ENCODE measurements around the gene CLEC4E.

CLEC4E gene

GRCh38 chr12:8562310-8562709 is 21.6 kb upstream of the CLEC4E start:
- H3K4me3 ChIP-seq (ENCODE audit: low read depth in 1 of 2, low read length in 2 of 2): no peak overlapping the region
- H3K9ac ChIP-seq (ENCODE audit: low read depth in 1 of 2, low read length in 2 of 2): no peak overlapping the region
- H3K4me1 ChIP-seq (ENCODE audit: control insufficient read depth in 1 of 2, insufficient read depth in 2 of 2, low read length in 2 of 2): peaks cover 0 to 3% of the 10 kb centered on the region in 2 donors
- no peak overlapping the region for H3K27ac ChIP-seq (ENCODE audit: low read depth, low read length)
- H3K36me3 ChIP-seq (ENCODE audit: control insufficient read depth in 1 of 2, insufficient read depth in 2 of 2, low read length in 2 of 2): no peaks in the 10 kb centered on the region
- no peaks in the 10 kb centered on the region for H3K9me3 ChIP-seq (ENCODE audit: control insufficient read depth in 1 of 2, low read length in 2 of 2)
- H3K27me3 ChIP-seq (ENCODE audit: control insufficient read depth in 1 of 2, insufficient read depth in 2 of 2, low read length in 2 of 2): no peaks in the 10 kb centered on the region

GRCh38 chr12:8561011-8561410 is 20.3 kb upstream of the CLEC4E start:
- no peaks in the 10 kb centered on the region for H3K36me3 ChIP-seq (ENCODE audit: control insufficient read depth in 1 of 2, insufficient read depth in 2 of 2, low read length in 2 of 2)
- peaks cover 0 to 3% of the 10 kb centered on the region in 2 donors for H3K4me1 ChIP-seq (ENCODE audit: control insufficient read depth in 1 of 2, insufficient read depth in 2 of 2, low read length in 2 of 2)
- H3K27ac ChIP-seq (ENCODE audit: low read depth, low read length): no peak overlapping the region
- no peak overlapping the region for H3K9ac ChIP-seq (ENCODE audit: low read depth in 1 of 2, low read length in 2 of 2)
- no peak overlapping the region for H3K4me3 ChIP-seq (ENCODE audit: low read depth in 1 of 2, low read length in 2 of 2)
- no peaks in the 10 kb centered on the region for H3K27me3 ChIP-seq (ENCODE audit: control insufficient read depth in 1 of 2, insufficient read depth in 2 of 2, low read length in 2 of 2)
- no peaks in the 10 kb centered on the region for H3K9me3 ChIP-seq (ENCODE audit: control insufficient read depth in 1 of 2, low read length in 2 of 2)

GRCh38 chr12:8559676-8560075 is 19.0 kb upstream of the CLEC4E start:
- Histone ChIP-seq H3K36me3 (ENCODE audit: control insufficient read depth in 1 of 2, insufficient read depth in 2 of 2, low read length in 2 of 2) (no peaks in the 10 kb centered on the region), H3K4me1 (ENCODE audit: control insufficient read depth in 1 of 2, insufficient read depth in 2 of 2, low read length in 2 of 2) (peaks cover 0 to 3% of the 10 kb centered on the region in 2 donors), H3K9ac (ENCODE audit: low read depth in 1 of 2, low read length in 2 of 2) (no peak overlapping the region), H3K27me3 (ENCODE audit: control insufficient read depth in 1 of 2, insufficient read depth in 2 of 2, low read length in 2 of 2) (no peaks in the 10 kb centered on the region), H3K27ac (ENCODE audit: low read depth, low read length) (no peak overlapping the region), H3K4me3 (ENCODE audit: low read depth in 1 of 2, low read length in 2 of 2) (no peak overlapping the region), H3K9me3 (ENCODE audit: control insufficient read depth in 1 of 2, low read length in 2 of 2) (no peaks in the 10 kb centered on the region)

DNA sequence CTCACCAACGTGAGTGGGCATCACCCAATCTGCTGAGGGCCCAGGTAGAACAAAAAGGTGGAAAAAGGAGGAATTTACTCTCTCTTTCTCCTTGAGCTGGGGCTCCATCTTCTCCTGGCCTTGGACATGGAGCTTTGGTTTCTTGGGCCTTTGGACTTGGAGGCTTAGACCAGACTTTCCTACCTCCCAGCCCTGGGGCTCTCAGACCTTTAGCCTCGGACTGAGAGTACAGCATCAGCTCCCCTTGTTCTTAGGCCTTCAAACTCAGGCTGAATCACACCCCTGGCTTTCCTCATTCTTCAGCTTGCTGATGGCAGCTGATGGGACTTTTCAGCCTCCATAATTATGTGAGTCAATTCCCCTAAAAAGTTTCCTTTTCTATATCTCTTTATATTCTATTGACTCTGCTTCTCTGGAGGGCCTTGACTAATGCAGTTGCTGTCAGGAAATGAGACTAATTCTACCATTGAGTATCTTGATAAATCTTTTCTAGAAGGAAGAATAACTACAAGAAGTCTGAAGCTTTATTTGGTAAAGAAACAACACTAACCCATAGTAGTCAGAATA is 15.9 kb upstream of the CLEC4E start:
- Histone ChIP-seq H3K9ac (ENCODE audit: low read depth in 1 of 2, low read length in 2 of 2) (no peak overlapping the region), H3K9me3 (ENCODE audit: control insufficient read depth in 1 of 2, low read length in 2 of 2) (no peaks in the 10 kb centered on the region), H3K27me3 (ENCODE audit: control insufficient read depth in 1 of 2, insufficient read depth in 2 of 2, low read length in 2 of 2) (no peaks in the 10 kb centered on the region), H3K4me1 (ENCODE audit: control insufficient read depth in 1 of 2, insufficient read depth in 2 of 2, low read length in 2 of 2) (peaks cover 3% of the 10 kb centered on the region in 2 donors), H3K4me3 (ENCODE audit: low read depth in 1 of 2, low read length in 2 of 2) (no peak overlapping the region), H3K27ac (ENCODE audit: low read depth, low read length) (no peak overlapping the region), H3K36me3 (ENCODE audit: control insufficient read depth in 1 of 2, insufficient read depth in 2 of 2, low read length in 2 of 2) (no peaks in the 10 kb centered on the region)

GRCh38 chr12:8554451-8555195 is 13.9 kb upstream of the CLEC4E start:
- Histone ChIP-seq H3K36me3 (ENCODE audit: control insufficient read depth in 1 of 2, insufficient read depth in 2 of 2, low read length in 2 of 2) (no peaks in the 10 kb centered on the region), H3K27ac (ENCODE audit: low read depth, low read length) (no peak overlapping the region), H3K27me3 (ENCODE audit: control insufficient read depth in 1 of 2, insufficient read depth in 2 of 2, low read length in 2 of 2) (no peaks in the 10 kb centered on the region), H3K4me3 (ENCODE audit: low read depth in 1 of 2, low read length in 2 of 2) (no peak overlapping the region), H3K9ac (ENCODE audit: low read depth in 1 of 2, low read length in 2 of 2) (no peak overlapping the region), H3K9me3 (ENCODE audit: control insufficient read depth in 1 of 2, low read length in 2 of 2) (no peaks in the 10 kb centered on the region), H3K4me1 (ENCODE audit: control insufficient read depth in 1 of 2, insufficient read depth in 2 of 2, low read length in 2 of 2) (peaks cover 0 to 3% of the 10 kb centered on the region in 2 donors)

DNA sequence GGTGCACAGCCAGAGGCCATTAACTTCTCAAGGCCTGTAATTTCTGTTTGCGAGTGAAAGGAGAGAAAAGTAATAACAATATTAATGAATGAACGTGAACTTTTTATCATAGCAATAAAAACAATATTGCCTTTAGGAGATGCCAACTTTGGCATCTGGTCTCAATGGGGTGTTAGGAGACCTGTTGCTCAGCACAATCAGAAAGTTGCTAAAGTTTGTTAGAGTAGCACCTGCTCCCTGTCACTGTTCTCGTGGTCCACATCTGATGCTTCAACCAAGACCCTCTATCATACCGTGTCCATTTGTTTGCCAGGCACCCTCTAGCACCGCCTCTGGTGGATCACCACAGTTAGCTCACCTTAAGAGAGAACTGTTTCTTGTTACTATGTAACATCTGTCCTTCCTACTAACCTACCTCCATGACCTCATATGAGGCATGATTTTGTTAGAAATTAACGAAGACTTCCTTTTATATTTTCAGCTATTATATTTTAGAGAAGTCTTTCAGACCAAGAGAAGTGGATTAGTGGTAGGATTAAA is 12.5 kb upstream of the CLEC4E start:
- no peak overlapping the region for H3K9ac ChIP-seq (ENCODE audit: low read depth in 1 of 2, low read length in 2 of 2)
- H3K36me3 ChIP-seq (ENCODE audit: control insufficient read depth in 1 of 2, insufficient read depth in 2 of 2, low read length in 2 of 2): no peaks in the 10 kb centered on the region
- no peak overlapping the region for H3K4me3 ChIP-seq (ENCODE audit: low read depth in 1 of 2, low read length in 2 of 2)
- no peaks in the 10 kb centered on the region for H3K9me3 ChIP-seq (ENCODE audit: control insufficient read depth in 1 of 2, low read length in 2 of 2)
- H3K27me3 ChIP-seq (ENCODE audit: control insufficient read depth in 1 of 2, insufficient read depth in 2 of 2, low read length in 2 of 2): no peaks in the 10 kb centered on the region
- peaks cover 0 to 3% of the 10 kb centered on the region in 2 donors for H3K4me1 ChIP-seq (ENCODE audit: control insufficient read depth in 1 of 2, insufficient read depth in 2 of 2, low read length in 2 of 2)
- H3K27ac ChIP-seq (ENCODE audit: low read depth, low read length): no peak overlapping the region

DNA sequence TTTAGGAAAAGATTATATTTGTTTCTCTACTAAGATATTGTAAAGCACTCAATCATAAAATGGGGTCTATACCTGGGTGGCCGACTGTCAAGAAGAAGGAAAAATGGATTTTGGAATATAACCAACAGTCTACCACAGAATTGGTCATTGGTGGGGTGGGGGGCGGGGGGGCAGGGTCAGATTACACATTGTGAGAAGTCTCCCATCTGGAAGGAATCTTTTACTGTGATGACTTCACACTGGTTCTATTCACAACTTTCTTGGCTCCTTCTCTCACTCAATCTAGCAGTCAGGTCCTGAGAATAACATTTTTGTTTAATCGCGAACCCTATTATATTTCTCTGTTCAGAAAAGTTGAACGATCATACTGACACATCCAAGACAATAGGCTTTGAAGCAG is 8.7 kb upstream of the CLEC4E start:
- H3K9me3 ChIP-seq (ENCODE audit: control insufficient read depth in 1 of 2, low read length in 2 of 2): no peaks in the 10 kb centered on the region
- no peak overlapping the region for H3K9ac ChIP-seq (ENCODE audit: low read depth in 1 of 2, low read length in 2 of 2)
- H3K4me1 ChIP-seq (ENCODE audit: control insufficient read depth in 1 of 2, insufficient read depth in 2 of 2, low read length in 2 of 2): peaks cover 0 to 3% of the 10 kb centered on the region in 2 donors
- no peak overlapping the region for H3K4me3 ChIP-seq (ENCODE audit: low read depth in 1 of 2, low read length in 2 of 2)
- H3K27me3 ChIP-seq (ENCODE audit: control insufficient read depth in 1 of 2, insufficient read depth in 2 of 2, low read length in 2 of 2): no peaks in the 10 kb centered on the region
- no peak overlapping the region for H3K27ac ChIP-seq (ENCODE audit: low read depth, low read length)
- H3K36me3 ChIP-seq (ENCODE audit: control insufficient read depth in 1 of 2, insufficient read depth in 2 of 2, low read length in 2 of 2): no peaks in the 10 kb centered on the region

- no peak overlapping the region for H3K27ac ChIP-seq (ENCODE audit: low read depth, low read length)
- no peak overlapping the region for H3K4me3 ChIP-seq (ENCODE audit: low read depth in 1 of 2, low read length in 2 of 2)
Observed at GRCh38 chr12:8548192-8548591, 7.5 kb upstream of the CLEC4E start.

DNA sequence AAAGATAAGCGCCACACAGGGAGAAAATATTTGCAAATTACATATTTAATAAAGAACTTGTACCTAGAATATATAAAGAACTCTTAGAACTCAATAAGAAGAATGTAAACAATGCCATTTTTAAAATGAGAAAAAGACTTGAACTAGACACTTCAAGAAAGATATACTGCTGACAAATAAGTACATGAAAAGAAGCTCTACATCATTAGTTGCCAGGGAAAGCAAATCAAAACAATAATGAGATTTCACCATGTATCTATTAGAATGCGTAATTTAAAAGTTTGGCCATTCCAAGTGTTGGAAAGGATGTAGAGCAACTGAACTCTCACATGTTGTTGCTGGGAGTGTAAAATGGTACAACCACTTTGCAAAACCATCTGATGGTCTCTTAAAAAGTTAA is 6.9 kb upstream of the CLEC4E start:
- H3K27ac ChIP-seq (ENCODE audit: low read depth, low read length): no peak overlapping the region
- no peak overlapping the region for H3K9ac ChIP-seq (ENCODE audit: low read depth in 1 of 2, low read length in 2 of 2)
- no peaks in the 10 kb centered on the region for H3K4me1 ChIP-seq (ENCODE audit: control insufficient read depth in 1 of 2, insufficient read depth in 2 of 2, low read length in 2 of 2)
- no peaks in the 10 kb centered on the region for H3K36me3 ChIP-seq (ENCODE audit: control insufficient read depth in 1 of 2, insufficient read depth in 2 of 2, low read length in 2 of 2)
- H3K27me3 ChIP-seq (ENCODE audit: control insufficient read depth in 1 of 2, insufficient read depth in 2 of 2, low read length in 2 of 2): no peaks in the 10 kb centered on the region
- no peaks in the 10 kb centered on the region for H3K9me3 ChIP-seq (ENCODE audit: control insufficient read depth in 1 of 2, low read length in 2 of 2)
- H3K4me3 ChIP-seq (ENCODE audit: low read depth in 1 of 2, low read length in 2 of 2): no peak overlapping the region

More at GRCh38 chr12:8548192-8548591, 7.5 kb upstream of the CLEC4E start:
- H3K4me1 ChIP-seq (ENCODE audit: control insufficient read depth in 1 of 2, insufficient read depth in 2 of 2, low read length in 2 of 2): peaks cover 0 to 2% of the 10 kb centered on the region in 2 donors
- no peaks in the 10 kb centered on the region for H3K9me3 ChIP-seq (ENCODE audit: control insufficient read depth in 1 of 2, low read length in 2 of 2)
- no peaks in the 10 kb centered on the region for H3K36me3 ChIP-seq (ENCODE audit: control insufficient read depth in 1 of 2, insufficient read depth in 2 of 2, low read length in 2 of 2)
- no peak overlapping the region for H3K9ac ChIP-seq (ENCODE audit: low read depth in 1 of 2, low read length in 2 of 2)
- no peaks in the 10 kb centered on the region for H3K27me3 ChIP-seq (ENCODE audit: control insufficient read depth in 1 of 2, insufficient read depth in 2 of 2, low read length in 2 of 2)

DNA sequence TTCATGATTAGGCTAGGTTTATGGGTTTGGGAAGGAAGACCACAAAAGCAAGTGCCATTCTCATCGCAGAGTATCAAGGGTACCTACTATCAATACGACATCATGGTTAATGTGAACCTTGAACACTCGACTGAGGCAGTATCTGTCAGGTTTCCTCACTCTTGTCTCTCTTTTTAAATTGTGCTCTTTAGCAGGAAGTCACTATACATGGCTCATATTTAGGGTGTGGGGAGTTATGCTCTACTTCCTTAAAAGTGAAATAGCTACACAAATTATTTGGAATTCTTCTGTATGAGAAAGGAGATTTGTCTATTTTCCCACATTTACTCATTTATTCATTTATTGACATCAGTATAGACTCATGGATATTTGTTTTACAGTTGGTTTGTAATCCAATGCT is 5.9 kb upstream of the CLEC4E start:
- Histone ChIP-seq H3K27ac (ENCODE audit: low read depth, low read length) (no peak overlapping the region), H3K4me3 (ENCODE audit: low read depth in 1 of 2, low read length in 2 of 2) (no peak overlapping the region), H3K4me1 (ENCODE audit: control insufficient read depth in 1 of 2, insufficient read depth in 2 of 2, low read length in 2 of 2) (no peaks in the 10 kb centered on the region), H3K27me3 (ENCODE audit: control insufficient read depth in 1 of 2, insufficient read depth in 2 of 2, low read length in 2 of 2) (no peaks in the 10 kb centered on the region), H3K36me3 (ENCODE audit: control insufficient read depth in 1 of 2, insufficient read depth in 2 of 2, low read length in 2 of 2) (no peaks in the 10 kb centered on the region), H3K9ac (ENCODE audit: low read depth in 1 of 2, low read length in 2 of 2) (no peak overlapping the region), H3K9me3 (ENCODE audit: control insufficient read depth in 1 of 2, low read length in 2 of 2) (no peaks in the 10 kb centered on the region)
